Epithelial cell of proximal tubule (primary cell): ENCODE measurements around the gene ANKRD17. TPM values are rescaled to one million over a fixed set of nuclear protein-coding genes. Genes with fewer than 3 reads are reported as not detected.

ENCODE experiments used
- DNase-seq: peaks from one replicate; pipeline ENCODE4 v3.0.0-alpha.2; 2011; ENCODE audit warnings: low read depth
- H3K4me3 ChIP-seq: 2 replicates; pipeline ENCODE4 v1.5.1; 2011; ENCODE audit warnings: low read depth, mild to moderate bottlenecking, low read length
- CTCF ChIP-seq: conservative IDR thresholded peaks from 2 replicates; pipeline ENCODE4 v1.5.1; 2012; ENCODE audit warnings: low read depth, mild to moderate bottlenecking, low read length
- total RNA-seq: library from RNA; depleted of rRNA; stranded (reverse); fragments of >200 nt; gene quantifications from 2 replicates; pipeline ENCODE4 v1.2.3, GENCODE V29; 2015

The ANKRD17 gene
- total RNA-seq, 1 donor from 2014 or later = 25.4 TPM

GRCh38 chr4:73245955-73246354, 12.6 kb downstream of the ANKRD17 start:
- no peak overlapping the region for H3K4me3 ChIP-seq
- TF ChIP-seq CTCF = no peak
- DNase-seq = no peak

GRCh38 chr4:73244945-73245601, 13.5 kb downstream of the ANKRD17 start:
- no peak for TF ChIP-seq CTCF

GRCh38 chr4:73237044-73237443, 21.6 kb downstream of the ANKRD17 start:
- H3K4me3 ChIP-seq = no peak overlapping the region
- TF ChIP-seq CTCF = no peak
- no peak for DNase-seq

More at GRCh38 chr4:73244945-73245601, 13.5 kb downstream of the ANKRD17 start:
- no peak for DNase-seq
- H3K4me3 ChIP-seq = no peak overlapping the region

- no peak overlapping the region for H3K4me3 ChIP-seq
- no peak for DNase-seq
- TF ChIP-seq CTCF = no peak
These were observed 22.4 kb downstream of the ANKRD17 start for GRCh38 chr4:73236151-73236550.

- DNase-seq = no peak
- no peak for TF ChIP-seq CTCF
- no peak overlapping the region for H3K4me3 ChIP-seq
These were observed 23.9 kb downstream of the ANKRD17 start for GRCh38 chr4:73234712-73235111.

GRCh38 chr4:73231518-73232487, 26.8 kb downstream of the ANKRD17 start:
- H3K4me3 ChIP-seq = no peak overlapping the region
- no peak for TF ChIP-seq CTCF
- DNase-seq = no peak
